ENCODE measurements around the gene FUCA1.
"Not testable (repeated sequence)": the region's sequence is repeated elsewhere in the genome, so short reads cannot be mapped to it uniquely, and the experiment has no call there.

Gene FUCA1

GRCh38 chr1:23864801-23865542 is 3.1 kb downstream of the FUCA1 start:
- Histone ChIP-seq H2BK15ac (ENCODE audit: low read depth, poor library complexity, severe bottlenecking) (no peak overlapping the region), H3K18ac (ENCODE audit: low read depth in 1 of 2, low read length in 2 of 2) (no peak overlapping the region), H4K8ac (ENCODE audit: low read length) (no peak overlapping the region), H2BK120ac (ENCODE audit: low read depth, low read length) (no peak overlapping the region), H2AK5ac (ENCODE audit: low read length, severe bottlenecking) (no peak overlapping the region), H3K9me3 (ENCODE audit: control insufficient read depth, low read length) (no peaks in the 10 kb centered on the region), H3K4me2 (ENCODE audit: low read length, poor library complexity, severe bottlenecking) (no peak overlapping the region), H3K14ac (ENCODE audit: low read length in 2 of 2) (no peak overlapping the region), H3K27me3 (ENCODE audit: control insufficient read depth in 1 of 2, insufficient read depth in 1 of 2, low read length in 2 of 2) (peaks cover 0 to 16% of the 10 kb centered on the region in 2 experiments), H2BK5ac (ENCODE audit: low read depth, low read length, poor library complexity, severe bottlenecking) (no peak overlapping the region), H2AFZ (ENCODE audit: low read depth, low read length) (no peak overlapping the region), H3K9ac (ENCODE audit: low read length) (no peak overlapping the region), H3K27ac (ENCODE audit: low read length, poor library complexity, severe bottlenecking) (no peak overlapping the region), H3K4me3 (ENCODE audit: insufficient read depth in 1 of 2, low read depth in 1 of 2, low read length in 2 of 2) (no peak overlapping the region), H3K36me3 (ENCODE audit: control insufficient read depth in 1 of 2, insufficient read depth in 2 of 2, low read depth in 1 of 2, low read length in 2 of 2) (peaks cover 4 to 18% of the 10 kb centered on the region in 2 experiments), H3K4me1 (ENCODE audit: control insufficient read depth, insufficient read depth, low read depth, low read length) (peaks cover 17% of the 10 kb centered on the region), H4K91ac (ENCODE audit: low read length) (no peak overlapping the region), H2BK12ac (ENCODE audit: low read length in 2 of 2) (no peak overlapping the region), H3K23ac (ENCODE audit: low read length in 2 of 2) (no peak overlapping the region), H3K4ac (ENCODE audit: low read depth in 1 of 2, low read length in 2 of 2) (no peak overlapping the region), H3K79me1 (replicated peaks; ENCODE audit: low read length, poor library complexity, severe bottlenecking) (peaks cover 9% of the 10 kb centered on the region)
- WGBS: 89% methylated on average over 13 of the region's 13 CpGs
- no peak for DNase-seq

GRCh38 chr1:23862640-23863039 is 5.5 kb downstream of the FUCA1 start:
- no peak for DNase-seq
- no peak overlapping the region for H2AFZ ChIP-seq (ENCODE audit: low read depth, low read length)
- H4K91ac ChIP-seq (ENCODE audit: low read length): no peak overlapping the region
- H2BK15ac ChIP-seq (ENCODE audit: low read depth, poor library complexity, severe bottlenecking): no peak overlapping the region
- H3K23ac ChIP-seq (ENCODE audit: low read length in 2 of 2): no peak overlapping the region
- peaks cover 11 to 20% of the 10 kb centered on the region in 2 experiments for H3K36me3 ChIP-seq (ENCODE audit: control insufficient read depth in 1 of 2, insufficient read depth in 2 of 2, low read depth in 1 of 2, low read length in 2 of 2)
- peaks cover 10% of the 10 kb centered on the region for H3K4me1 ChIP-seq (ENCODE audit: control insufficient read depth, insufficient read depth, low read depth, low read length)
- H3K18ac ChIP-seq (ENCODE audit: low read depth in 1 of 2, low read length in 2 of 2): no peak overlapping the region
- H2BK12ac ChIP-seq (ENCODE audit: low read length in 2 of 2): no peak overlapping the region
- WGBS: no CpG with 5 or more reads among the region's 3 CpGs
- peaks cover 0 to 13% of the 10 kb centered on the region in 2 experiments for H3K27me3 ChIP-seq (ENCODE audit: control insufficient read depth in 1 of 2, insufficient read depth in 1 of 2, low read length in 2 of 2)
- H4K8ac ChIP-seq (ENCODE audit: low read length): no peak overlapping the region
- H3K79me1 ChIP-seq (replicated peaks; ENCODE audit: low read length, poor library complexity, severe bottlenecking): peaks cover 5% of the 10 kb centered on the region
- H3K9ac ChIP-seq (ENCODE audit: low read length): no peak overlapping the region
- no peak overlapping the region for H2BK5ac ChIP-seq (ENCODE audit: low read depth, low read length, poor library complexity, severe bottlenecking)
- H3K4me3 ChIP-seq (ENCODE audit: insufficient read depth in 1 of 2, low read depth in 1 of 2, low read length in 2 of 2): no peak overlapping the region
- no peak overlapping the region for H2AK5ac ChIP-seq (ENCODE audit: low read length, severe bottlenecking)
- no peak overlapping the region for H3K4me2 ChIP-seq (ENCODE audit: low read length, poor library complexity, severe bottlenecking)
- H3K14ac ChIP-seq (ENCODE audit: low read length in 2 of 2): no peak overlapping the region
- no peaks in the 10 kb centered on the region for H3K9me3 ChIP-seq (ENCODE audit: control insufficient read depth, low read length)
- H3K4ac ChIP-seq (ENCODE audit: low read depth in 1 of 2, low read length in 2 of 2): no peak overlapping the region
- H3K27ac ChIP-seq (ENCODE audit: low read length, poor library complexity, severe bottlenecking): no peak overlapping the region
- H2BK120ac ChIP-seq (ENCODE audit: low read depth, low read length): no peak overlapping the region

- Histone ChIP-seq H3K4me2 (ENCODE audit: low read length, poor library complexity, severe bottlenecking) (no peak overlapping the region), H3K4me3 (ENCODE audit: insufficient read depth in 1 of 2, low read depth in 1 of 2, low read length in 2 of 2) (no peak overlapping the region), H3K23ac (ENCODE audit: low read length in 2 of 2) (no peak overlapping the region), H2AFZ (ENCODE audit: low read depth, low read length) (no peak overlapping the region), H3K9me3 (ENCODE audit: control insufficient read depth, low read length) (no peaks in the 10 kb centered on the region), H2BK12ac (ENCODE audit: low read length in 2 of 2) (no peak overlapping the region), H3K4me1 (ENCODE audit: control insufficient read depth, insufficient read depth, low read depth, low read length) (no peaks in the 10 kb centered on the region), H2BK120ac (ENCODE audit: low read depth, low read length) (no peak overlapping the region), H4K91ac (ENCODE audit: low read length) (no peak overlapping the region), H4K8ac (ENCODE audit: low read length) (no peak overlapping the region), H3K9ac (ENCODE audit: low read length) (no peak overlapping the region), H3K27ac (ENCODE audit: low read length, poor library complexity, severe bottlenecking) (no peak overlapping the region), H3K18ac (ENCODE audit: low read depth in 1 of 2, low read length in 2 of 2) (no peak overlapping the region), H2BK5ac (ENCODE audit: low read depth, low read length, poor library complexity, severe bottlenecking) (no peak overlapping the region), H2BK15ac (ENCODE audit: low read depth, poor library complexity, severe bottlenecking) (no peak overlapping the region), H3K36me3 (ENCODE audit: control insufficient read depth in 1 of 2, insufficient read depth in 2 of 2, low read depth in 1 of 2, low read length in 2 of 2) (peaks cover 2 to 7% of the 10 kb centered on the region in 2 experiments), H3K27me3 (ENCODE audit: control insufficient read depth in 1 of 2, insufficient read depth in 1 of 2, low read length in 2 of 2) (no peaks in the 10 kb centered on the region), H3K4ac (ENCODE audit: low read depth in 1 of 2, low read length in 2 of 2) (no peak overlapping the region), H3K79me1 (replicated peaks; ENCODE audit: low read length, poor library complexity, severe bottlenecking) (no peaks in the 10 kb centered on the region), H3K14ac (ENCODE audit: low read length in 2 of 2) (no peak overlapping the region), H2AK5ac (ENCODE audit: low read length, severe bottlenecking) (no peak overlapping the region)
- peak; percentile 22 for DNase-seq
- WGBS: no CpG with 5 or more reads among the region's 2 CpGs
These were observed 13.5 kb downstream of the FUCA1 start for GRCh38 chr1:23854568-23854967.

- DNase-seq; H3K9ac ChIP-seq (ENCODE audit: low read length); H3K27ac ChIP-seq (ENCODE audit: low read length, poor library complexity, severe bottlenecking): not testable (repeated sequence)
These were observed 15.0 kb downstream of the FUCA1 start for GRCh38 chr1:23853124-23853523.

More at GRCh38 chr1:23853124-23853523, 15.0 kb downstream of the FUCA1 start:
- not testable (repeated sequence) for H2BK12ac ChIP-seq (ENCODE audit: low read length in 2 of 2); H3K36me3 ChIP-seq (ENCODE audit: control insufficient read depth in 1 of 2, insufficient read depth in 2 of 2, low read depth in 1 of 2, low read length in 2 of 2); H2BK120ac ChIP-seq (ENCODE audit: low read depth, low read length); H3K4me2 ChIP-seq (ENCODE audit: low read length, poor library complexity, severe bottlenecking); H4K91ac ChIP-seq (ENCODE audit: low read length); H2BK15ac ChIP-seq (ENCODE audit: low read depth, poor library complexity, severe bottlenecking); H3K18ac ChIP-seq (ENCODE audit: low read depth in 1 of 2, low read length in 2 of 2); H3K23ac ChIP-seq (ENCODE audit: low read length in 2 of 2); H3K9me3 ChIP-seq (ENCODE audit: control insufficient read depth, low read length); H3K4me3 ChIP-seq (ENCODE audit: insufficient read depth in 1 of 2, low read depth in 1 of 2, low read length in 2 of 2); H2AFZ ChIP-seq (ENCODE audit: low read depth, low read length); H4K8ac ChIP-seq (ENCODE audit: low read length); H2BK5ac ChIP-seq (ENCODE audit: low read depth, low read length, poor library complexity, severe bottlenecking); H3K4me1 ChIP-seq (ENCODE audit: control insufficient read depth, insufficient read depth, low read depth, low read length); H3K79me1 ChIP-seq (replicated peaks; ENCODE audit: low read length, poor library complexity, severe bottlenecking); H3K27me3 ChIP-seq (ENCODE audit: control insufficient read depth in 1 of 2, insufficient read depth in 1 of 2, low read length in 2 of 2); H3K14ac ChIP-seq (ENCODE audit: low read length in 2 of 2); H2AK5ac ChIP-seq (ENCODE audit: low read length, severe bottlenecking); H3K4ac ChIP-seq (ENCODE audit: low read depth in 1 of 2, low read length in 2 of 2)
- 98% methylated on average over 7 of the region's 34 CpGs for WGBS
